ENCODE results near the gene PAK4.
A peak's percentile ranks its signal among the peaks of the same experiment; 100 is the strongest.

Gene PAK4

DNA sequence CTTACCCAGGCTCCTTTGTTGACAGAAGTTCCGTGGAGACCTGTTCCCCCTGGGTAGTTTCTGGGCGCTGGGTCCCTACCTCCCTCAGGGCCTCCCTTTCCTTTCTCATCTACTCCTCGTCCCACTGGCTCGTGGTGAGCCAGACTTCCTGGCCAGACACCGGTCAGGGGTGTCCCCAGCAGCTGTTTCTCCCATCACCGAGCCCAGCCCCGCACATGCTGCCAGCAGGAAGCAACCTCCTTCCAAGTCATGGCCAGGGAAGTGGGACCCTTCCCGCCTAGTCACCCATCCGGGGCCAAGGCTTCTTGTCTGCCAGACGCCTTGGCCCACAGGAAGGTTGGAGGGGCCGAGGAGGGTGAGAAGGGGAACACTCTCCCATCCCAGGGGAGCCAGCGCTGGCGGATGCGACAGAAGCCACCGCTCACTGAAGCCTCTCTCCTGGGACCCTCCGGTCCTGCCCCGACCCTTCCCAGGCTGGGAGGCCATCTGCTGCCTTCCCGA is 5.7 kb downstream of the PAK4 start:
- H3K4me3 ChIP-seq (ENCODE audit: low read depth, low read length) = no peak overlapping the region
- peak; percentile 52 for DNase-seq
- no peaks in the 10 kb centered on the region for H3K9me3 ChIP-seq
- no peaks in the 10 kb centered on the region for H3K36me3 ChIP-seq
- TF ChIP-seq, protein P1, sequence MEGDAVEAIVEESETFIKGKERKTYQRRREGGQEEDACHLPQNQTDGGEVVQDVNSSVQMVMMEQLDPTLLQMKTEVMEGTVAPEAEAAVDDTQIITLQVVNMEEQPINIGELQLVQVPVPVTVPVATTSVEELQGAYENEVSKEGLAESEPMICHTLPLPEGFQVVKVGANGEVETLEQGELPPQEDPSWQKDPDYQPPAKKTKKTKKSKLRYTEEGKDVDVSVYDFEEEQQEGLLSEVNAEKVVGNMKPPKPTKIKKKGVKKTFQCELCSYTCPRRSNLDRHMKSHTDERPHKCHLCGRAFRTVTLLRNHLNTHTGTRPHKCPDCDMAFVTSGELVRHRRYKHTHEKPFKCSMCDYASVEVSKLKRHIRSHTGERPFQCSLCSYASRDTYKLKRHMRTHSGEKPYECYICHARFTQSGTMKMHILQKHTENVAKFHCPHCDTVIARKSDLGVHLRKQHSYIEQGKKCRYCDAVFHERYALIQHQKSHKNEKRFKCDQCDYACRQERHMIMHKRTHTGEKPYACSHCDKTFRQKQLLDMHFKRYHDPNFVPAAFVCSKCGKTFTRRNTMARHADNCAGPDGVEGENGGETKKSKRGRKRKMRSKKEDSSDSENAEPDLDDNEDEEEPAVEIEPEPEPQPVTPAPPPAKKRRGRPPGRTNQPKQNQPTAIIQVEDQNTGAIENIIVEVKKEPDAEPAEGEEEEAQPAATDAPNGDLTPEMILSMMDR (IDR thresholded peaks at IDR 0.05; ENCODE audit: low read depth, low read length) = no peak
- peaks cover 10% of the 10 kb centered on the region for H3K4me1 ChIP-seq
- no peaks in the 10 kb centered on the region for H3K27me3 ChIP-seq

DNA sequence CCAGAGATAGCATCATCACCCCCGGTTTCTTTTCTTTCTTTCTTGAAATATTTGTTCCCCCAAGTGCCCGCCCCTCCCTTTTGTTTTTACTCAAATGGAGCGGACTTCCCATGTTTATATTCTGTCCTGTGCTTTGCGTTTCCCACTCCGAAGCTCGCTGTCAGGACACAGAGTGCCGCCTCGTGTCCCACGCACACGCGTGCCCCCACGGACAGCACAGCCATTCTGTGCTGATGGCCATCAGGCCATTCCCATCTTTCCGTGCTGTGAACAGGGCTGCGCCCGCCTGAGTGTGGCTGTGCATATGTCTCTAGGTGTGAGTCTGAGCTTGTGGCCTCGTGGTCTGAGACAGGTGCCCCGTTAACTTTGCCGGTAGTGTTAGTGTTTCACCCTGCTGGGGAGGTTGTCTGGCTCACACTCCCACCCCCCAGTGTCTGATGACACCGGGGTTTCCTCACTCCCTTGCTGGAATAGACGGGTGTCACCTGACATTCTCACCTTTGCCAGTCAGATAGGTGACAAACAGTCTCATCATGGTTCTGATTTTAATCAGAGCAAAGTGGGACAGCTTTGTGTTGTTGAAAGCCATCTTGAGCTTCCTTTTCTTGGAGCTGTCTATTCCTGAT is 6.9 kb downstream of the PAK4 start:
- Histone ChIP-seq H3K36me3 (no peaks in the 10 kb centered on the region), H3K4me3 (ENCODE audit: low read depth, low read length) (no peak overlapping the region), H3K4me1 (peaks cover 10% of the 10 kb centered on the region), H3K27me3 (no peaks in the 10 kb centered on the region), H3K9me3 (no peaks in the 10 kb centered on the region)
- no peak for DNase-seq
- TF ChIP-seq, protein P1 (IDR thresholded peaks at IDR 0.05; ENCODE audit: low read depth, low read length) = no peak

DNA sequence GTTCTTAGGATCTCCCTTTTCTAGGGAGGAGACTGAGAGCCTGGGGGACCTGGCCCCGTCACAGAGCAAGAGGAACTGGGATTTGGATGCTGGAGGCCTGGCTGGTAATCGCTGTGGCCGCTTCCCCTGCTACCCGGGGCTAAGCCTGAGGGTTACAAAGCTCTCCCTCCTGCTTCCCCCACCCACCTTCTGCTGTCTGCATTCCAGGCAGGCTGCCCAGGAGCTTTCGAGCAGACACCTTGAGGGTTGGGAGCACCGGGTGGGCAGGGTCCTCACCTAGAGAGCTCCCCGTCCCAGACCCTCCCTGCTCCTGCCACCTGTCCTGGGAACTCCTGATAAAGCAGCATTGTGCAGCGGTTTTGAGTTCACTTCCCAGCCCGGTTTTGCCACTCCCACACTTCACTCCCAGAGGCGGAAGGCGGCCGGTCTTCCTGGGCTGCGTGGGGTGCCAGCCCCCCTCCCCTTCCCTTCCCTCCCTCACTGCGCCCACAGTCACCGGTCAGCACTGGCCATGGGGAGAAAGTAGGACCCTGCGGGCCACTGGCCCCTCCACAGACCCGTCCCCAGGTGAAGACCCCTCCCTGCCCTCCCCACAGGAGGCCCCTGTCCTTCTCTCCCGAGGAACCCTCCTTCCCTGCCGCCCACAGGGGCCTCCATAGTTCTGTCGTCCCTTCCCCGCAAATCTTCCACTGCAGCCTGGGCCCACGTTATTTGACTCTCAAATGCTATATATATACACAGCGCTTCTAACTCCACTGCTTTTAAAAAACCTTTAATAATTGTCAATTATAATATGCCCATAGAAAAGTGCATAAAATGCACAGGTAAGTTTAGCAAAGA is 8.1 kb downstream of the PAK4 start:
- Histone ChIP-seq H3K27me3 (no peaks in the 10 kb centered on the region), H3K9me3 (no peaks in the 10 kb centered on the region), H3K36me3 (no peaks in the 10 kb centered on the region), H3K4me3 (ENCODE audit: low read depth, low read length) (no peak overlapping the region), H3K4me1 (peaks cover 13% of the 10 kb centered on the region)
- TF ChIP-seq, protein P1 (IDR thresholded peaks at IDR 0.05; ENCODE audit: low read depth, low read length) = no peak
- no peak for DNase-seq

DNA sequence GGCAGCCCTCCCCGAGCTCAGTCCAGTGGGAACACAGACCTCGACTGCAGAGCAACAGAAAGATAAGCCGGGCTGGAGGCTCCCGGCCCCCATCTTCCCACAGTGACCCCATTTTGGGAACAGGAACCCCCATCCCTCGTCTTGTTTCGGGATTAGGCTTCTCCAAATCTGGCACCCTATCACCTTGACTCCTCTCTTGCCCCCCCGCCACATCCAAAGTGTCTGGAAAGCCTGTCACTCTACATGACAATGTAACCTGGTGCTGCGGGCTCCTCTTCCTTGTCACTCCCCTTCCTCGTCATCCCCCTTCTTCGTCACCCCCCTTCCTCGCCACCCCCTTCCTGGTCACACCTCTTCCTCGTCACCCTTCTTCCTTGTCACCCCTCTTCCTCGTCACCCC is 10.1 kb downstream of the PAK4 start:
- Histone ChIP-seq H3K9me3 (no peaks in the 10 kb centered on the region), H3K4me3 (ENCODE audit: low read depth, low read length) (no peak overlapping the region), H3K27me3 (no peaks in the 10 kb centered on the region), H3K36me3 (no peaks in the 10 kb centered on the region), H3K4me1 (peaks cover 30% of the 10 kb centered on the region)
- DNase-seq = no peak
- TF ChIP-seq, protein P1 (IDR thresholded peaks at IDR 0.05; ENCODE audit: low read depth, low read length) = no peak

- DNase-seq = no peak
- H3K27me3 ChIP-seq = no peaks in the 10 kb centered on the region
- TF ChIP-seq, protein P1 (IDR thresholded peaks at IDR 0.05; ENCODE audit: low read depth, low read length) = no peak
- H3K4me3 ChIP-seq (ENCODE audit: low read depth, low read length) = no peak overlapping the region
- H3K4me1 ChIP-seq = peaks cover 29% of the 10 kb centered on the region
- no peaks in the 10 kb centered on the region for H3K9me3 ChIP-seq
- no peaks in the 10 kb centered on the region for H3K36me3 ChIP-seq
Measured at GRCh38 chr19:39136225-39136940, 10.8 kb downstream of the PAK4 start.

Data from BE2C (cell line).